Measurements from ENCODE around the gene NUB1.

DNA sequence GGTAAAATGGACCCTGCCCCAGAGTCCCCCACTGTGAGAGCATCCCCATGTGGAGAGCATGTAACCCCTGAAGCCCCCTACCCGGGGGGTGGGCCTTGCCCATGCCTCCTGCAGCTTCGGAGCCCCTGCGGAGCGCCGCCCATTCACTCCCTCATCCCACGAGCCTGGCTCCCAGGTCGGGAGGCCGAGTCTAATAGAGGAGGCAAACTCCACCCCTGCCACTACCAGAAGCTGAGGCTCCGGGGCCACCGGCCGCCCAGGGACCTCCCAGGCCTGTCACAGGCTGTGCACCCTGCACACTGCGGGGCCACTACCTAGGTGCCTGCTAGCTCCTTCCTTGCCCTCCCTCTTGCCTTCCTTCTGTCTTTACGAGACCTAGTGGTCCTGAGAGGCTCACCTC lies 50.8 kb downstream of the NUB1 start:
- TF ChIP-seq, protein P1, sequence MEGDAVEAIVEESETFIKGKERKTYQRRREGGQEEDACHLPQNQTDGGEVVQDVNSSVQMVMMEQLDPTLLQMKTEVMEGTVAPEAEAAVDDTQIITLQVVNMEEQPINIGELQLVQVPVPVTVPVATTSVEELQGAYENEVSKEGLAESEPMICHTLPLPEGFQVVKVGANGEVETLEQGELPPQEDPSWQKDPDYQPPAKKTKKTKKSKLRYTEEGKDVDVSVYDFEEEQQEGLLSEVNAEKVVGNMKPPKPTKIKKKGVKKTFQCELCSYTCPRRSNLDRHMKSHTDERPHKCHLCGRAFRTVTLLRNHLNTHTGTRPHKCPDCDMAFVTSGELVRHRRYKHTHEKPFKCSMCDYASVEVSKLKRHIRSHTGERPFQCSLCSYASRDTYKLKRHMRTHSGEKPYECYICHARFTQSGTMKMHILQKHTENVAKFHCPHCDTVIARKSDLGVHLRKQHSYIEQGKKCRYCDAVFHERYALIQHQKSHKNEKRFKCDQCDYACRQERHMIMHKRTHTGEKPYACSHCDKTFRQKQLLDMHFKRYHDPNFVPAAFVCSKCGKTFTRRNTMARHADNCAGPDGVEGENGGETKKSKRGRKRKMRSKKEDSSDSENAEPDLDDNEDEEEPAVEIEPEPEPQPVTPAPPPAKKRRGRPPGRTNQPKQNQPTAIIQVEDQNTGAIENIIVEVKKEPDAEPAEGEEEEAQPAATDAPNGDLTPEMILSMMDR (IDR thresholded peaks at IDR 0.05), result no peak
- no peak for TF ChIP-seq POLR2A (IDR thresholded peaks at IDR 0.05)
